HEK293 (cell line): Measurements from ENCODE around the gene HBA1.

ENCODE experiments used
- HOXD13 ChIP-seq: sonication (generic); formaldehyde crosslinking; IDR thresholded peaks from 2 replicates; pipeline ENCODE4 v1.8.0; 2022; ENCODE audit warnings: missing genetic modification reagents, borderline replicate concordance
- YY1 ChIP-seq: fragments of 450-650 bp; formaldehyde crosslinking; IDR thresholded peaks from 2 replicates; pipeline ENCODE4 v1.5.1; 2018; ENCODE audit warnings: missing biosample characterization, missing genetic modification characterization
- ZEB2 ChIP-seq: fragments of 450-650 bp; formaldehyde crosslinking; IDR thresholded peaks from 2 replicates; pipeline ENCODE4 v1.5.1; 2016; ENCODE audit warnings: missing biosample characterization, missing genetic modification characterization
- ZNF140 ChIP-seq: fragments of 450-650 bp; formaldehyde crosslinking; IDR thresholded peaks from 2 replicates; pipeline ENCODE4 v1.5.1; 2016; ENCODE audit warnings: missing biosample characterization, missing genetic modification characterization
- ZNF433 ChIP-seq: fragments of 450-650 bp; formaldehyde crosslinking; IDR thresholded peaks from 2 replicates; pipeline ENCODE4 v1.5.1; 2016; ENCODE audit warnings: missing biosample characterization, missing genetic modification characterization, low read depth
- ZNF530 ChIP-seq: fragments of 450-650 bp; formaldehyde crosslinking; IDR thresholded peaks from 2 replicates; pipeline ENCODE4 v1.5.1; 2016; ENCODE audit warnings: low read depth, missing biosample characterization, missing genetic modification characterization
- TF ChIP-seq, protein P1 (sequence below): fragments of 450-650 bp; formaldehyde crosslinking; IDR thresholded peaks from 2 replicates; pipeline ENCODE4 v1.5.1; 2016; ENCODE audit warnings: missing biosample characterization, missing genetic modification characterization
- TF ChIP-seq, protein P2 (sequence below): fragments of 450-650 bp; formaldehyde crosslinking; conservative IDR thresholded peaks from 2 replicates; pipeline ENCODE4 v1.5.1; 2016; ENCODE audit warnings: low read depth, missing biosample characterization, missing genetic modification characterization

DNA sequence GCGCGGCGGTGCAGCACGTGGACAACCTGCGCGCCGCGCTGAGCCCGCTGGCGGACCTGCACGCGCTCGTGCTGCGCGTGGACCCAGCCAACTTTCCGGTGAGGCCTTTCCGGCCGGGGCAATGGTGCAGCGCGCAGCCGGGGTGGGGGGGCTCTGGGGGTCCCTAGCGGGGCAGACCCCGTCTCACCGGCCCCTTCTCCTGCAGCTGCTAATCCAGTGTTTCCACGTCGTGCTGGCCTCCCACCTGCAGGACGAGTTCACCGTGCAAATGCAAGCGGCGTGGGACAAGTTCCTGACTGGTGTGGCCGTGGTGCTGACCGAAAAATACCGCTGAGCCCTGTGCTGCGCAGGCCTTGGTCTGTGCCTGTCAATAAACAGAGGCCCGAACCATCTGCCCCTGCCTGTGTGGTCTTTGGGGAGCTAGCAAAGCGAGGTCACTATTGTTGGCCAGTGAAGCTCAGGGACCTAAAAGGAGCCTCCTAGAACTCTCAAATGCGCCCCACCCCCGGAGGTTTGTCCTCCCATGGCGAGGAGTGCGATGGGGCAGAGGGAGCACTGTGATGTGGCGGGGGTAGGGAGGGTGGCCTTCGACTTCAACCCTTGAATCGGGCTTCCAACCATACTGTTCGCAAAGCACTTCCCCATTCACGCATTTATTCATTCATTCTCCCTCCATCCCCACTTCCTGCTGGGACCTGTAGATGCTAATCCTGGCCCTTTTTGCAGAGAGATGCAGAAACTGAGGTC lies 9.9 kb upstream of the HBA1 start:
- TF ChIP-seq, protein P1, sequence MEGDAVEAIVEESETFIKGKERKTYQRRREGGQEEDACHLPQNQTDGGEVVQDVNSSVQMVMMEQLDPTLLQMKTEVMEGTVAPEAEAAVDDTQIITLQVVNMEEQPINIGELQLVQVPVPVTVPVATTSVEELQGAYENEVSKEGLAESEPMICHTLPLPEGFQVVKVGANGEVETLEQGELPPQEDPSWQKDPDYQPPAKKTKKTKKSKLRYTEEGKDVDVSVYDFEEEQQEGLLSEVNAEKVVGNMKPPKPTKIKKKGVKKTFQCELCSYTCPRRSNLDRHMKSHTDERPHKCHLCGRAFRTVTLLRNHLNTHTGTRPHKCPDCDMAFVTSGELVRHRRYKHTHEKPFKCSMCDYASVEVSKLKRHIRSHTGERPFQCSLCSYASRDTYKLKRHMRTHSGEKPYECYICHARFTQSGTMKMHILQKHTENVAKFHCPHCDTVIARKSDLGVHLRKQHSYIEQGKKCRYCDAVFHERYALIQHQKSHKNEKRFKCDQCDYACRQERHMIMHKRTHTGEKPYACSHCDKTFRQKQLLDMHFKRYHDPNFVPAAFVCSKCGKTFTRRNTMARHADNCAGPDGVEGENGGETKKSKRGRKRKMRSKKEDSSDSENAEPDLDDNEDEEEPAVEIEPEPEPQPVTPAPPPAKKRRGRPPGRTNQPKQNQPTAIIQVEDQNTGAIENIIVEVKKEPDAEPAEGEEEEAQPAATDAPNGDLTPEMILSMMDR (tag by site-specific recombination): no peak
- no peak for TF ChIP-seq YY1 (tag by site-specific recombination)
- TF ChIP-seq HOXD13 (CRISPR knock-in tag): no peak
- no peak for TF ChIP-seq ZNF433 (tag by site-specific recombination)
- no peak for TF ChIP-seq ZNF140 (tag by site-specific recombination)
- TF ChIP-seq ZEB2: no peak
- TF ChIP-seq, protein P2, sequence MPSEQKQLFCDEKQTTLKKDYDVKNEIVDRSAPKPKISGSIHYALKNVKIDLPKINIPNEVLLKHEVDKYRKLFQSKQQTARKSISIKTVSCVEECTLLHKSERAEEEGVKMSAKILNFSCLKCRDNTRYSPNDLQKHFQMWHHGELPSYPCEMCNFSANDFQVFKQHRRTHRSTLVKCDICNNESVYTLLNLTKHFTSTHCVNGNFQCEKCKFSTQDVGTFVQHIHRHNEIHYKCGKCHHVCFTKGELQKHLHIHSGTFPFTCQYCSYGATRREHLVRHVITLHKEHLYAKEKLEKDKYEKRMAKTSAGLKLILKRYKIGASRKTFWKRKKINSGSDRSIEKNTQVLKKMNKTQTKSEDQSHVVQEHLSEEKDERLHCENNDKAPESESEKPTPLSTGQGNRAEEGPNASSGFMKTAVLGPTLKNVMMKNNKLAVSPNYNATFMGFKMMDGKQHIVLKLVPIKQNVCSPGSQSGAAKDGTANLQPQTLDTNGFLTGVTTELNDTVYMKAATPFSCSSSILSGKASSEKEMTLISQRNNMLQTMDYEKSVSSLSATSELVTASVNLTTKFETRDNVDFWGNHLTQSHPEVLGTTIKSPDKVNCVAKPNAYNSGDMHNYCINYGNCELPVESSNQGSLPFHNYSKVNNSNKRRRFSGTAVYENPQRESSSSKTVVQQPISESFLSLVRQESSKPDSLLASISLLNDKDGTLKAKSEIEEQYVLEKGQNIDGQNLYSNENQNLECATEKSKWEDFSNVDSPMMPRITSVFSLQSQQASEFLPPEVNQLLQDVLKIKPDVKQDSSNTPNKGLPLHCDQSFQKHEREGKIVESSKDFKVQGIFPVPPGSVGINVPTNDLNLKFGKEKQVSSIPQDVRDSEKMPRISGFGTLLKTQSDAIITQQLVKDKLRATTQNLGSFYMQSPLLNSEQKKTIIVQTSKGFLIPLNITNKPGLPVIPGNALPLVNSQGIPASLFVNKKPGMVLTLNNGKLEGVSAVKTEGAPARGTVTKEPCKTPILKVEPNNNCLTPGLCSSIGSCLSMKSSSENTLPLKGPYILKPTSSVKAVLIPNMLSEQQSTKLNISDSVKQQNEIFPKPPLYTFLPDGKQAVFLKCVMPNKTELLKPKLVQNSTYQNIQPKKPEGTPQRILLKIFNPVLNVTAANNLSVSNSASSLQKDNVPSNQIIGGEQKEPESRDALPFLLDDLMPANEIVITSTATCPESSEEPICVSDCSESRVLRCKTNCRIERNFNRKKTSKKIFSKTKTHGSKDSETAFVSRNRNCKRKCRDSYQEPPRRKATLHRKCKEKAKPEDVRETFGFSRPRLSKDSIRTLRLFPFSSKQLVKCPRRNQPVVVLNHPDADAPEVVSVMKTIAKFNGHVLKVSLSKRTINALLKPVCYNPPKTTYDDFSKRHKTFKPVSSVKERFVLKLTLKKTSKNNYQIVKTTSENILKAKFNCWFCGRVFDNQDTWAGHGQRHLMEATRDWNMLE (tag by site-specific recombination): no peak
- TF ChIP-seq ZNF530 (tag by site-specific recombination): no peak
